Parathyroid adenoma (tissue), 2 donors: Measurements from ENCODE around the gene KIF1A.

Experiments used
- H2AFZ ChIP-seq: fragments of 300-600 bp; sonication (generic); one replicate; pipeline ENCODE4 v1.7.0; 2017; ENCODE audit warnings: antibody characterized with exemption, mild to moderate bottlenecking
- H3K27ac ChIP-seq: fragments of 300-600 bp; sonication (generic); one replicate; pipeline ENCODE4 v1.7.0; 2017
- H3K27me3 ChIP-seq: fragments of 300-600 bp; sonication (generic); one replicate; pipeline ENCODE4 v1.7.0; 2017; ENCODE audit warnings: low read length; ENCODE audit not compliant: control insufficient read depth, insufficient read depth
- H3K36me3 ChIP-seq: fragments of 300-600 bp; sonication (generic); one replicate; pipeline ENCODE4 v1.7.0; 2017; ENCODE audit warnings: low read length; ENCODE audit not compliant: control insufficient read depth, insufficient read depth
- H3K4me1 ChIP-seq: fragments of 300-600 bp; sonication (generic); one replicate; pipeline ENCODE4 v1.7.0; 2017; ENCODE audit warnings: control low read depth
- H3K4me2 ChIP-seq: fragments of 300-600 bp; sonication (generic); one replicate; pipeline ENCODE4 v1.7.0; 2017; ENCODE audit warnings: low read length
- H3K4me3 ChIP-seq: fragments of 300-600 bp; sonication (generic); one replicate; pipeline ENCODE4 v1.7.0; 2017; ENCODE audit warnings: low read depth, low read length
- H3K79me2 ChIP-seq: fragments of 300-600 bp; sonication (generic); one replicate; pipeline ENCODE4 v1.7.0; 2017; ENCODE audit warnings: control low read depth
- H3K9ac ChIP-seq: fragments of 300-600 bp; sonication (generic); one replicate; pipeline ENCODE4 v1.7.0; 2017; ENCODE audit warnings: mild to moderate bottlenecking
- H3K9me3 ChIP-seq: fragments of 300-600 bp; sonication (generic); one replicate; pipeline ENCODE4 v1.7.0; 2017; ENCODE audit warnings: low read length; ENCODE audit not compliant: control insufficient read depth
- TF ChIP-seq, protein P1 (sequence below): fragments of 300-600 bp; sonication (generic); IDR thresholded peaks from one replicate; pipeline ENCODE4 v1.7.0; 2017; ENCODE audit warnings: antibody characterized with exemption, mild to moderate bottlenecking
- donor health status: primary hyperparathyroidism.

Gene KIF1A

DNA sequence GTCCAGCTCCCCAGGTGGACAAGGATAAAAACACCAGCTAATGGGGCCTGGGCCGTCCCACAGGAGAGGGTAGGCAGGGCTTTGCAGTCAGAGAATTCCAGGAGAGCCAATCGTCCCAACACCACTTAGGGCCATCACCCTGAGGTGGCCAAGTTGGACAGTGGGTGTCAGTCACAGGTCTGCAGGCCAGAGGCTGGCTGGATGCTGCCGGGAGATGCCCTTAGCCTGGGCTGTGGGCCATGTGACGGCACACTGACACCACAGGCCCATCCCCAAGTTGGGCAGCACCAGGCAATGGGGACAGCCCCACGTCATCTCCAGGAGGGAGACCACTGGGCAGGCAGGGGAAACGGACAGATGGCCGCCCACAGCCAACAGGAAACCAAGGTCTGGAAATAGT lies 53.9 kb downstream of the KIF1A start:
- Histone ChIP-seq H3K9ac (no peak overlapping the region), H3K4me2 (no peak overlapping the region), H2AFZ (no peak overlapping the region), H3K4me3 (no peak overlapping the region), H3K27ac (no peak overlapping the region), H3K79me2 (no peaks in the 10 kb centered on the region), H3K36me3 (no peaks in the 10 kb centered on the region), H3K9me3 (no peaks in the 10 kb centered on the region), H3K4me1 (no peaks in the 10 kb centered on the region), H3K27me3 (no peaks in the 10 kb centered on the region)
- TF ChIP-seq, protein P1, sequence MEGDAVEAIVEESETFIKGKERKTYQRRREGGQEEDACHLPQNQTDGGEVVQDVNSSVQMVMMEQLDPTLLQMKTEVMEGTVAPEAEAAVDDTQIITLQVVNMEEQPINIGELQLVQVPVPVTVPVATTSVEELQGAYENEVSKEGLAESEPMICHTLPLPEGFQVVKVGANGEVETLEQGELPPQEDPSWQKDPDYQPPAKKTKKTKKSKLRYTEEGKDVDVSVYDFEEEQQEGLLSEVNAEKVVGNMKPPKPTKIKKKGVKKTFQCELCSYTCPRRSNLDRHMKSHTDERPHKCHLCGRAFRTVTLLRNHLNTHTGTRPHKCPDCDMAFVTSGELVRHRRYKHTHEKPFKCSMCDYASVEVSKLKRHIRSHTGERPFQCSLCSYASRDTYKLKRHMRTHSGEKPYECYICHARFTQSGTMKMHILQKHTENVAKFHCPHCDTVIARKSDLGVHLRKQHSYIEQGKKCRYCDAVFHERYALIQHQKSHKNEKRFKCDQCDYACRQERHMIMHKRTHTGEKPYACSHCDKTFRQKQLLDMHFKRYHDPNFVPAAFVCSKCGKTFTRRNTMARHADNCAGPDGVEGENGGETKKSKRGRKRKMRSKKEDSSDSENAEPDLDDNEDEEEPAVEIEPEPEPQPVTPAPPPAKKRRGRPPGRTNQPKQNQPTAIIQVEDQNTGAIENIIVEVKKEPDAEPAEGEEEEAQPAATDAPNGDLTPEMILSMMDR, result no peak

DNA sequence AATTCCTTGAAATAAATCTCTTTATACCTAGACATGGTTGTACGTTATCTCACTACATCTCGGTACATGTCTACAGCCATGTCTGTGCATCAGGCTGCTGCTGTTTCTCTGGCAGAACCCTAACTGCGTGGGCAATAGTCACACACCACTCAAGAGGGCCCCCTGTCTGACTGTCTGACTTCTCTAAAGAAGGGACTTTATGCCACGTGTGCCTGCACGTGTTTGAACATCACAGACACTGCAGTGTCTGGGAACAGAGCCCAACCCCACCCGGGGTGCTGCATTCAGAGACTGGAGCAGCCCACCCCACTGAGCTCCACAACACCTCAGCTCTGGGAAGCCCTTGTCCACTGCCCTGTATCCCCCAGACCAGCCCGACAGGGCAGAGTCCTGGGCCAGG lies 55.0 kb downstream of the KIF1A start:
- Histone ChIP-seq H2AFZ (no peak overlapping the region), H3K9me3 (no peaks in the 10 kb centered on the region), H3K36me3 (no peaks in the 10 kb centered on the region), H3K27me3 (no peaks in the 10 kb centered on the region), H3K4me2 (no peak overlapping the region), H3K4me1 (no peaks in the 10 kb centered on the region), H3K4me3 (no peak overlapping the region), H3K9ac (no peak overlapping the region), H3K79me2 (no peaks in the 10 kb centered on the region), H3K27ac (no peak overlapping the region)
- TF ChIP-seq, protein P1, result no peak

DNA sequence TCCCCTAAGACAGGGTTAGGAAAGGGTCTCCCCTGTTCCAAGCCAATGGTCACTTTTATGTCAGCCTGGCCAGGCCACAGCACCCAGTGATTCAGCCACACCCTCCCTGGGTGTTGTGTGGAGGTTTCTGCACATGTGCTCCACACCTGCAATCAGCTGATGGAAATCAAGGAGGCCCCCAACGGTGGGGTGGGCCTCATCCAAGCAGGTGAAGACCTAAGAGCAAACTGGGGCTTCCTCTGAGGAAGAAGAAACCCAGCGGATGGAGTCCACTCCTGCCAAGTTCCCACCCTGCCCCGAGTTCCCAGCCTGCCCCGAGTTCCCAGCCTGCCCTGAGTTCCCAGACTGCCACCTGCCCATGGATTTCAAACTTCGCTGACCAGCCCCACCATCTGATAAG lies 55.4 kb downstream of the KIF1A start:
- Histone ChIP-seq H3K4me3 (no peak overlapping the region), H3K4me1 (no peaks in the 10 kb centered on the region), H3K27ac (no peak overlapping the region), H3K9me3 (no peaks in the 10 kb centered on the region), H3K27me3 (no peaks in the 10 kb centered on the region), H2AFZ (no peak overlapping the region), H3K4me2 (no peak overlapping the region), H3K36me3 (no peaks in the 10 kb centered on the region), H3K79me2 (no peaks in the 10 kb centered on the region), H3K9ac (no peak overlapping the region)
- TF ChIP-seq, protein P1, result no peak

DNA sequence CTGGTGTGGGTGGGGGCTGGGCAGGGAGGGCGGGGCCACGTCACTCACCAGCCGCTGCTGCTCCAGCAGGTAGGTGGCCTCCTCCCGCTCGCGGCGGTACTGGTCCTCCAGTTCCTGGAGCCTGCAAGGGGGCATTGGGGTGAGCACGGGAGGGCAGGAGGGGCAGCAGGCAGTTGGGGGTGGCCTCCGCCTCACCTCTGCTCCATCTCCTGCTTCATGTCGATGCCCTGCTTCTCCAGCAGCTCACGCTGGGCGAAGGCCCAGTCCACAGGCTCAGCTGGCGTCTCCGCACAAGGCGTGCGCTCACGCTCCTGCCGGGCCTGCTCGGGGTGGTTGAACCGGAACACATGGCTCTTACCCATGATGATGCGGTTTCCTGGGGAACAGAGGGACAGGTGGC lies 57.0 kb downstream of the KIF1A start:
- Histone ChIP-seq H3K9ac (no peak overlapping the region), H3K79me2 (no peaks in the 10 kb centered on the region), H3K27me3 (no peaks in the 10 kb centered on the region), H3K4me3 (no peak overlapping the region), H2AFZ (no peak overlapping the region), H3K36me3 (no peaks in the 10 kb centered on the region), H3K9me3 (no peaks in the 10 kb centered on the region), H3K27ac (no peak overlapping the region), H3K4me2 (no peak overlapping the region), H3K4me1 (no peaks in the 10 kb centered on the region)
- TF ChIP-seq, protein P1, result no peak

DNA sequence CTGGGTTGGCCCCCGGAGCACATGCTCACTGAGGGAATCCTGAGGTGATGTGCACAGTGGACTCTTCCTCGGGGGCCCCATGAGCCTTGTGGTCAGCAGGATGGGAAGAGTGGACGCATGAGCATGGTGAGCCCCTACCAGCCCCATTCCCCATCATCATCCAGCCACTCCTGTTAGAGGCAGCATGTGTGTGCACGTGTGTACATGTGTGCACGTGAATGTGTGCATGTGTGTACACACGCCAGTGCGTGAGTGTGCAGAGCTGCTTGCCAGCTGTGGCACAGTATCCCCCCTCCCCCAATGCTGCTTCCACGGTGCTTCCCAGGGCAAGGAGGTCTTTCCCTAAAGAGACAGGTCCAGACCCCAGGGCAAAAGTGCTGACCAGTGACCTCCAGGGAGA lies 57.8 kb downstream of the KIF1A start:
- H3K79me2 ChIP-seq, result no peaks in the 10 kb centered on the region
- TF ChIP-seq, protein P1, result no peak

More for the DNA sequence above, 57.8 kb downstream of the KIF1A start:
- Histone ChIP-seq H3K9me3 (no peaks in the 10 kb centered on the region), H3K4me1 (no peaks in the 10 kb centered on the region), H3K9ac (no peak overlapping the region), H3K4me3 (no peak overlapping the region), H3K27ac (no peak overlapping the region), H3K36me3 (no peaks in the 10 kb centered on the region), H3K27me3 (no peaks in the 10 kb centered on the region), H3K4me2 (no peak overlapping the region), H2AFZ (no peak overlapping the region)
